Left ventricle myocardium inferior (tissue), 1 donor: ENCODE data around the gene ASIC2. TPM values are rescaled to one million over a fixed set of nuclear protein-coding genes. Genes with fewer than 3 reads are reported as not detected.

Experiments
- DNase-seq: peaks from one replicate; pipeline ENCODE4 v3.0.0-alpha.2; 2020
- H3K27ac ChIP-seq: fragments of 200-600 bp; replicated peaks from 2 replicates; pipeline ENCODE4 v1.8.0; 2021
- H3K27me3 ChIP-seq: fragments of 200-600 bp; 2 replicates; pipeline ENCODE4 v1.8.0; 2021; ENCODE audit warnings: low read depth
- H3K36me3 ChIP-seq: fragments of 200-600 bp; 2 replicates; pipeline ENCODE4 v1.8.0; 2021
- H3K4me1 ChIP-seq: fragments of 200-600 bp; 2 replicates; pipeline ENCODE4 v1.8.0; 2021
- H3K4me3 ChIP-seq: fragments of 200-600 bp; 2 replicates; pipeline ENCODE4 v1.8.0; 2021; ENCODE audit warnings: mild to moderate bottlenecking, moderate library complexity
- H3K9me3 ChIP-seq: fragments of 200-600 bp; replicated peaks from 2 replicates; pipeline ENCODE4 v1.8.0; 2021
- intact Hi-C: fragments of 100-400 bp; cut with micrococcal nuclease; formaldehyde crosslinking; loops from one replicate; pipeline ENCODE4 v1.11.0; 2022
- total RNA-seq: library from RNA; stranded (reverse); fragmentation: NEBNext Ultra II Directional; extraction: Animal tissue kit (Norgen Biotek cat#: 25700); gene quantifications from one replicate; pipeline ENCODE4 v1.2.1, GENCODE V29; 2021
- TF ChIP-seq, protein P1 (sequence below): fragments of 200-600 bp; IDR thresholded peaks from 2 replicates; pipeline ENCODE4 v1.8.0; 2021; ENCODE audit warnings: antibody characterized with exemption, mild to moderate bottlenecking, borderline replicate concordance
- donor health status: DM: no; HTN: yes; CAD: no; lungs with severe emphysema.

The ASIC2 gene
- total RNA-seq, 1 donor from 2014 or later: not detected

GRCh38 chr17:33097411-33097810 is 195.7 kb downstream of the ASIC2 start:
- Histone ChIP-seq H3K27me3 (peaks cover 70% of the 10 kb centered on the region), H3K9me3 (no peaks in the 10 kb centered on the region), H3K4me1 (no peaks in the 10 kb centered on the region), H3K4me3 (no peak overlapping the region), H3K27ac (no peak overlapping the region), H3K36me3 (no peaks in the 10 kb centered on the region)
- TF ChIP-seq, protein P1, sequence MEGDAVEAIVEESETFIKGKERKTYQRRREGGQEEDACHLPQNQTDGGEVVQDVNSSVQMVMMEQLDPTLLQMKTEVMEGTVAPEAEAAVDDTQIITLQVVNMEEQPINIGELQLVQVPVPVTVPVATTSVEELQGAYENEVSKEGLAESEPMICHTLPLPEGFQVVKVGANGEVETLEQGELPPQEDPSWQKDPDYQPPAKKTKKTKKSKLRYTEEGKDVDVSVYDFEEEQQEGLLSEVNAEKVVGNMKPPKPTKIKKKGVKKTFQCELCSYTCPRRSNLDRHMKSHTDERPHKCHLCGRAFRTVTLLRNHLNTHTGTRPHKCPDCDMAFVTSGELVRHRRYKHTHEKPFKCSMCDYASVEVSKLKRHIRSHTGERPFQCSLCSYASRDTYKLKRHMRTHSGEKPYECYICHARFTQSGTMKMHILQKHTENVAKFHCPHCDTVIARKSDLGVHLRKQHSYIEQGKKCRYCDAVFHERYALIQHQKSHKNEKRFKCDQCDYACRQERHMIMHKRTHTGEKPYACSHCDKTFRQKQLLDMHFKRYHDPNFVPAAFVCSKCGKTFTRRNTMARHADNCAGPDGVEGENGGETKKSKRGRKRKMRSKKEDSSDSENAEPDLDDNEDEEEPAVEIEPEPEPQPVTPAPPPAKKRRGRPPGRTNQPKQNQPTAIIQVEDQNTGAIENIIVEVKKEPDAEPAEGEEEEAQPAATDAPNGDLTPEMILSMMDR: no peak
- no peak for DNase-seq
- intact Hi-C loops: no loop called here

DNA sequence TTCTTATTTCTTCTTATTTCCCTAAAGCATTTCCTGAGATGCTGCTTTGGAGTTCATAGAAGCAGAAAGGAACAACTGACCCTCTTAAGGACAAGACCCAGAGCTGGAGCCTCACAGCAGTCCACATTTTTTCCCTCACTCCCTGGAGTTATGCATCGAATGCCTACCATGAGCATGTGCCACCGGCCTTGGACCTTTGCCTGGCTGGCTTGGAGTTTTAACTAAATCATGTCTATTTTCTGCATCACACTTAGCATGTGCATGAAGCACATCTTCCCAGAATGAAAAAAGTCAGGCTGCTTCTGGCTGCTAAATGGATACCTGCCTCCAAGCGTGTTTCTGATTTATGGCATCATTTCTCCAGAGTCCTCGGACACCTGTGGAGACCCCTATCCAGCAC is 196.9 kb downstream of the ASIC2 start:
- intact Hi-C loops: no loop called here
- DNase-seq: no peak
- H3K4me1 ChIP-seq: no peaks in the 10 kb centered on the region
- no peak overlapping the region for H3K27ac ChIP-seq
- TF ChIP-seq, protein P1: no peak
- H3K9me3 ChIP-seq: no peaks in the 10 kb centered on the region
- peaks cover 83% of the 10 kb centered on the region for H3K27me3 ChIP-seq
- H3K4me3 ChIP-seq: no peak overlapping the region
- H3K36me3 ChIP-seq: no peaks in the 10 kb centered on the region

- Histone ChIP-seq H3K27ac (no peak overlapping the region), H3K36me3 (no peaks in the 10 kb centered on the region), H3K4me3 (no peak overlapping the region), H3K27me3 (peaks cover 92% of the 10 kb centered on the region), H3K9me3 (no peaks in the 10 kb centered on the region), H3K4me1 (no peaks in the 10 kb centered on the region)
- no peak for DNase-seq
- TF ChIP-seq, protein P1: no peak
- intact Hi-C loops: no loop called here
Measured at GRCh38 chr17:33091271-33091670, 201.8 kb downstream of the ASIC2 start.

GRCh38 chr17:33090806-33091205 is 202.3 kb downstream of the ASIC2 start:
- DNase-seq: no peak
- TF ChIP-seq, protein P1: no peak
- H3K4me1 ChIP-seq: no peaks in the 10 kb centered on the region
- intact Hi-C loops: no loop called here
- H3K9me3 ChIP-seq: no peaks in the 10 kb centered on the region
- H3K27me3 ChIP-seq: peaks cover 87% of the 10 kb centered on the region
- no peaks in the 10 kb centered on the region for H3K36me3 ChIP-seq
- no peak overlapping the region for H3K27ac ChIP-seq
- H3K4me3 ChIP-seq: no peak overlapping the region

GRCh38 chr17:33086878-33087277 is 206.2 kb downstream of the ASIC2 start:
- intact Hi-C loops: no loop called here
- H3K27me3 ChIP-seq: peaks cover 83% of the 10 kb centered on the region
- H3K36me3 ChIP-seq: no peaks in the 10 kb centered on the region
- no peak overlapping the region for H3K4me3 ChIP-seq
- H3K9me3 ChIP-seq: no peaks in the 10 kb centered on the region
- no peak for DNase-seq
- TF ChIP-seq, protein P1: no peak
- H3K4me1 ChIP-seq: no peaks in the 10 kb centered on the region
- H3K27ac ChIP-seq: no peak overlapping the region

- Histone ChIP-seq H3K36me3 (no peaks in the 10 kb centered on the region), H3K27ac (no peak overlapping the region), H3K9me3 (no peaks in the 10 kb centered on the region), H3K4me1 (no peaks in the 10 kb centered on the region), H3K4me3 (no peak overlapping the region), H3K27me3 (peaks cover 83% of the 10 kb centered on the region)
- intact Hi-C loops: no loop called here
- DNase-seq: no peak
- TF ChIP-seq, protein P1: no peak
Measured at GRCh38 chr17:33086041-33086440, 207.1 kb downstream of the ASIC2 start.
